Measurements from ENCODE around the gene AIF1. TPM values are rescaled to one million over a fixed set of nuclear protein-coding genes. Genes with fewer than 3 reads are reported as not detected.

AIF1 gene
- polyA plus RNA-seq, 1 experiment = not detected

DNA sequence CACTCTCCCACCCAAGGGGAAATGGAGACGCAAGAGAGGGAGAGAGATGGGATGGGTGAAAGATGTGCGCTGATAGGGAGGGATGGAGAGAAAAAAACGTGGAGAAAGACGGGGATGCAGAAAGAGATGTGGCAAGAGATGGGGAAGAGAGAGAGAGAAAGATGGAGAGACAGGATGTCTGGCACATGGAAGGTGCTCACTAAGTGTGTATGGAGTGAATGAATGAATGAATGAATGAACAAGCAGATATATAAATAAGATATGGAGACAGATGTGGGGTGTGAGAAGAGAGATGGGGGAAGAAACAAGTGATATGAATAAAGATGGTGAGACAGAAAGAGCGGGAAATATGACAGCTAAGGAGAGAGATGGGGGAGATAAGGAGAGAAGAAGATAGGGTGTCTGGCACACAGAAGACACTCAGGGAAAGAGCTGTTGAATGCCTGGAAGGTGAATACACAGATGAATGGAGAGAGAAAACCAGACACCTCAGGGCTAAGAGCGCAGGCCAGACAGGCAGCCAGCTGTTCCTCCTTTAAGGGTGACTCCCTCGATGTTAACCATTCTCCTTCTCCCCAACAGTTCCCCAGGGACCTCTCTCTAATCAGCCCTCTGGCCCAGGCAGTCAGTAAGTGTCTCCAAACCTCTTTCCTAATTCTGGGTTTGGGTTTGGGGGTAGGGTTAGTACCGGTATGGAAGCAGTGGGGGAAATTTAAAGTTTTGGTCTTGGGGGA is 38.9 kb upstream of the AIF1 start:
- Histone ChIP-seq H3K4me3 (ENCODE audit: low read depth, low read length) (no peak overlapping the region), H3K36me3 (ENCODE audit: control insufficient read depth, insufficient read depth, low read length) (no peaks in the 10 kb centered on the region), H3K27me3 (ENCODE audit: control insufficient read depth, insufficient read depth, low read length) (no peaks in the 10 kb centered on the region; the same call in 1 of the 2 replicates)
- TF ChIP-seq, protein P1, sequence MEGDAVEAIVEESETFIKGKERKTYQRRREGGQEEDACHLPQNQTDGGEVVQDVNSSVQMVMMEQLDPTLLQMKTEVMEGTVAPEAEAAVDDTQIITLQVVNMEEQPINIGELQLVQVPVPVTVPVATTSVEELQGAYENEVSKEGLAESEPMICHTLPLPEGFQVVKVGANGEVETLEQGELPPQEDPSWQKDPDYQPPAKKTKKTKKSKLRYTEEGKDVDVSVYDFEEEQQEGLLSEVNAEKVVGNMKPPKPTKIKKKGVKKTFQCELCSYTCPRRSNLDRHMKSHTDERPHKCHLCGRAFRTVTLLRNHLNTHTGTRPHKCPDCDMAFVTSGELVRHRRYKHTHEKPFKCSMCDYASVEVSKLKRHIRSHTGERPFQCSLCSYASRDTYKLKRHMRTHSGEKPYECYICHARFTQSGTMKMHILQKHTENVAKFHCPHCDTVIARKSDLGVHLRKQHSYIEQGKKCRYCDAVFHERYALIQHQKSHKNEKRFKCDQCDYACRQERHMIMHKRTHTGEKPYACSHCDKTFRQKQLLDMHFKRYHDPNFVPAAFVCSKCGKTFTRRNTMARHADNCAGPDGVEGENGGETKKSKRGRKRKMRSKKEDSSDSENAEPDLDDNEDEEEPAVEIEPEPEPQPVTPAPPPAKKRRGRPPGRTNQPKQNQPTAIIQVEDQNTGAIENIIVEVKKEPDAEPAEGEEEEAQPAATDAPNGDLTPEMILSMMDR (IDR thresholded peaks at IDR 0.05; ENCODE audit: insufficient read depth, low read depth, low read length) = no peak
- ChIA-PET POLR2A (no interaction called here), CTCF (interaction anchor here (1.1 to 15.5 kb wide), 4 partner anchors 8 to 28 kb away, joined by 3 to 156 read pairs (median 20); partner anchors contain the start of genes ATP6V1G2 and NFKBIL1)
- no peak for DNase-seq (ENCODE audit: low read depth)

GRCh38 chr6:31576897-31577578 is 38.0 kb upstream of the AIF1 start:
- POLR2A ChIA-PET = no interaction called here

GRCh38 chr6:31577579-31577966 is 37.5 kb upstream of the AIF1 start:
- Histone ChIP-seq H3K4me3 (ENCODE audit: low read depth, low read length) (no peak overlapping the region), H3K36me3 (ENCODE audit: control insufficient read depth, insufficient read depth, low read length) (no peaks in the 10 kb centered on the region), H3K27me3 (ENCODE audit: control insufficient read depth, insufficient read depth, low read length) (no peaks in the 10 kb centered on the region; the same call in 1 of the 2 replicates)
- TF ChIP-seq, protein P1 (IDR thresholded peaks at IDR 0.05; ENCODE audit: insufficient read depth, low read depth, low read length) = no peak
- DNase-seq (ENCODE audit: low read depth) = no peak
- ChIA-PET POLR2A (no interaction called here), CTCF (interaction anchor here (1.4 to 15.5 kb wide), 5 partner anchors 9 to 83 kb away, joined by 3 to 156 read pairs (median 4); partner anchors contain the start of genes ATP6V1G2 and NFKBIL1)

More at GRCh38 chr6:31576897-31577578, 38.0 kb upstream of the AIF1 start:
- Histone ChIP-seq H3K27me3 (ENCODE audit: control insufficient read depth, insufficient read depth, low read length) (no peaks in the 10 kb centered on the region; the same call in 1 of the 2 replicates), H3K4me3 (ENCODE audit: low read depth, low read length) (no peak overlapping the region), H3K36me3 (ENCODE audit: control insufficient read depth, insufficient read depth, low read length) (no peaks in the 10 kb centered on the region)
- TF ChIP-seq, protein P1 (IDR thresholded peaks at IDR 0.05; ENCODE audit: insufficient read depth, low read depth, low read length) = no peak
- DNase-seq (ENCODE audit: low read depth) = no peak
- CTCF ChIA-PET = interaction anchor here (1.1 to 15.5 kb wide), 6 partner anchors 9 to 83 kb away, joined by 3 to 156 read pairs (median 4); partner anchors contain the start of genes ATP6V1G2 and NFKBIL1

GRCh38 chr6:31578184-31579118 is 36.6 kb upstream of the AIF1 start:
- TF ChIP-seq, protein P1 (IDR thresholded peaks at IDR 0.05; ENCODE audit: insufficient read depth, low read depth, low read length) = no peak
- Histone ChIP-seq H3K4me3 (ENCODE audit: low read depth, low read length) (no peak overlapping the region), H3K36me3 (ENCODE audit: control insufficient read depth, insufficient read depth, low read length) (no peaks in the 10 kb centered on the region), H3K27me3 (ENCODE audit: control insufficient read depth, insufficient read depth, low read length) (no peaks in the 10 kb centered on the region)
- DNase-seq (ENCODE audit: low read depth) = no peak
- POLR2A ChIA-PET = no interaction called here
- CTCF ChIA-PET = interaction anchor here (1.4 to 15.5 kb wide), 7 partner anchors 8 to 84 kb away, joined by 3 to 182 read pairs (median 35); partner anchors contain the start of genes ATP6V1G2, LTA, NCR3 and NFKBIL1
